Keratinocyte (primary cell): ENCODE data around the gene LBX1. TPM values are rescaled to one million over a fixed set of nuclear protein-coding genes. Genes with fewer than 3 reads are reported as not detected.

Source experiments
- DNase-seq: peaks from one replicate; pipeline ENCODE4 v3.0.0-alpha.2; 2011; ENCODE audit warnings: low read depth, missing footprints, low spot score
- FAIRE-seq: peaks from 2 replicates; lab custom pipeline; 2011; peaks lifted over from hg19 to GRCh38; lab: Jason Lieb, UNC
- H2AFZ ChIP-seq: 2 replicates; pipeline ENCODE4 v1.6.0; 2012; ENCODE audit warnings: low read length, control low read depth, inconsistent platforms; ENCODE audit not compliant: control insufficient read depth
- H3K27ac ChIP-seq: 2 replicates; pipeline ENCODE4 v1.5.1; 2011; ENCODE audit warnings: low read length; ENCODE audit not compliant: control insufficient read depth, insufficient read depth
- H3K27me3 ChIP-seq: 3 replicates; pipeline ENCODE4 v1.6.0; 2011; ENCODE audit warnings: low read length; ENCODE audit not compliant: control insufficient read depth, insufficient read depth; ENCODE audit errors: extremely low read depth
- H3K36me3 ChIP-seq, 2 experiments: 2 replicates in 1 of 2; 3 replicates in 1 of 2; pipeline ENCODE4 v1.5.1; 2011; ENCODE audit warnings: low read length in 2 of 2, mild to moderate bottlenecking in 1 of 2; ENCODE audit not compliant: control insufficient read depth in 2 of 2, insufficient read depth in 2 of 2; ENCODE audit errors: extremely low read depth in 1 of 2
- H3K4me1 ChIP-seq: 3 replicates; pipeline ENCODE4 v1.5.1; 2011; ENCODE audit warnings: low read length; ENCODE audit not compliant: control insufficient read depth, insufficient read depth; ENCODE audit errors: extremely low read depth
- H3K4me2 ChIP-seq: 3 replicates; pipeline ENCODE4 v1.6.0; 2011; ENCODE audit warnings: low read depth, low read length; ENCODE audit not compliant: control insufficient read depth, insufficient read depth; ENCODE audit errors: extremely low read depth
- H3K4me3 ChIP-seq, 3 experiments: fragments of 200-600 bp in 1 of 3; sonication (generic) in 1 of 3; 2 replicates in 2 of 3; 3 replicates in 1 of 3; pipeline ENCODE4 v1.5.1; 2011 to 2016; ENCODE audit warnings: low read length in 3 of 3, mild to moderate bottlenecking in 3 of 3, control low read depth in 2 of 3, inconsistent platforms in 1 of 3, low read depth in 1 of 3, mixed read lengths in 1 of 3, mixed run types in 1 of 3, moderate library complexity in 1 of 3; ENCODE audit not compliant: control insufficient read depth in 2 of 3, insufficient read depth in 2 of 3; ENCODE audit errors: extremely low read depth in 1 of 3
- H3K79me2 ChIP-seq: 2 replicates; pipeline ENCODE4 v1.6.0; 2012; ENCODE audit warnings: low read length; ENCODE audit not compliant: control insufficient read depth, insufficient read depth
- H3K9ac ChIP-seq: 3 replicates; pipeline ENCODE4 v1.6.0; 2011; ENCODE audit warnings: low read length; ENCODE audit not compliant: control insufficient read depth, insufficient read depth; ENCODE audit errors: extremely low read depth
- H3K9me1 ChIP-seq: 3 replicates; pipeline ENCODE4 v1.6.0; 2011; ENCODE audit warnings: low read length; ENCODE audit not compliant: control insufficient read depth, insufficient read depth; ENCODE audit errors: extremely low read depth
- H3K9me3 ChIP-seq: 2 replicates; pipeline ENCODE4 v1.5.1; 2012; ENCODE audit warnings: low read depth, low read length; ENCODE audit not compliant: control insufficient read depth
- H4K20me1 ChIP-seq: 3 replicates; pipeline ENCODE4 v1.6.0; 2011; ENCODE audit warnings: low read length; ENCODE audit not compliant: control insufficient read depth, insufficient read depth; ENCODE audit errors: extremely low read depth
- CTCF ChIP-seq, 3 experiments: IDR thresholded peaks in 1 of 3; conservative IDR thresholded peaks in 1 of 3; optimal IDR thresholded peaks in 1 of 3; 2 replicates in 2 of 3; 3 replicates in 1 of 3; pipeline versions ENCODE3 to v1.5.1; 2011; ENCODE audit warnings: low read length in 3 of 3, mild to moderate bottlenecking in 3 of 3, moderate library complexity in 2 of 3, control low read depth in 1 of 3, inconsistent platforms in 1 of 3; ENCODE audit not compliant: insufficient read depth in 2 of 3; ENCODE audit errors: extremely low read depth in 1 of 3
- EZH2 ChIP-seq: IDR thresholded peaks from one replicate; pipeline ENCODE4 v1.6.1; 2012; ENCODE audit warnings: inconsistent platforms, mild to moderate bottlenecking, low read length, moderate library complexity
- dilution Hi-C: fragments of 300-500 bp; cut with MboI; formaldehyde crosslinking; loops from one replicate; pipeline ENCODE4 v1.7.0; 2020; ENCODE audit warnings: low sequenced_read_pairs; ENCODE audit not compliant: extremely low pct_ligation_motif_present
- polyA plus RNA-seq, 5 experiments: library from polyadenylated mRNA; depleted of rRNA in 3 of 5; stranded (reverse) in 3 of 5; stranded (forward) in 1 of 5; unstranded in 1 of 5; fragments of >200 nt; gene quantifications; 1 replicate in 1 of 5; 2 replicates in 3 of 5; 3 replicates in 1 of 5; pipeline versions ENCODE4 v1.2.1 to v1.2.3, GENCODE V29; 2011 to 2012; ENCODE audit warnings: missing spikeins in 2 of 5, low read depth in 1 of 5, low replicate concordance in 1 of 5

LBX1 gene
- polyA plus RNA-seq, 1 donor (not counting 4 experiments of a cell fraction or from before 2014, with no cell fraction given) = not detected

GRCh38 chr10:101188942-101189341 lies 40.3 kb downstream of the LBX1 start:
- H3K36me3 ChIP-seq = no peaks in the 10 kb centered on the region
- no peaks in the 10 kb centered on the region for H3K9me1 ChIP-seq
- no peak for DNase-seq
- no peak for FAIRE-seq
- no peak overlapping the region for H3K9ac ChIP-seq
- H3K4me2 ChIP-seq = no peak overlapping the region
- no peaks in the 10 kb centered on the region for H3K9me3 ChIP-seq
- TF ChIP-seq CTCF (optimal IDR thresholded peaks at IDR 0.05 in 1 of 3, IDR thresholded peaks at IDR 0.05 in 1 of 3, conservative IDR thresholded peaks at IDR 0.05 in 1 of 3; ENCODE audit: extremely low read depth in 1 of 3, insufficient read depth in 2 of 3, low read length in 3 of 3) = no peak
- TF ChIP-seq EZH2 = no peak
- H3K4me3 ChIP-seq = no peak overlapping the region
- peaks cover 3% of the 10 kb centered on the region for H3K4me1 ChIP-seq
- peaks cover 5% of the 10 kb centered on the region for H3K27me3 ChIP-seq
- no peak overlapping the region for H3K27ac ChIP-seq
- dilution Hi-C loops = no loop called here
- H3K79me2 ChIP-seq = no peaks in the 10 kb centered on the region
- no peaks in the 10 kb centered on the region for H4K20me1 ChIP-seq
- no peak overlapping the region for H2AFZ ChIP-seq

- Histone ChIP-seq H2AFZ (no peak overlapping the region), H4K20me1 (no peaks in the 10 kb centered on the region), H3K27me3 (peaks cover 14% of the 10 kb centered on the region), H3K9me1 (no peaks in the 10 kb centered on the region), H3K4me2 (no peak overlapping the region), H3K4me1 (no peaks in the 10 kb centered on the region), H3K36me3 (no peaks in the 10 kb centered on the region), H3K9me3 (no peaks in the 10 kb centered on the region), H3K79me2 (no peaks in the 10 kb centered on the region), H3K9ac (no peak overlapping the region), H3K27ac (no peak overlapping the region), H3K4me3 (no peak overlapping the region)
- no peak for FAIRE-seq
- TF ChIP-seq EZH2 (no peak), CTCF (optimal IDR thresholded peaks at IDR 0.05 in 1 of 3, IDR thresholded peaks at IDR 0.05 in 1 of 3, conservative IDR thresholded peaks at IDR 0.05 in 1 of 3; ENCODE audit: extremely low read depth in 1 of 3, insufficient read depth in 2 of 3, low read length in 3 of 3) (no peak)
- DNase-seq = no peak
- dilution Hi-C loops = no loop called here
Observed at GRCh38 chr10:101183458-101184183, 45.6 kb downstream of the LBX1 start.
